Measurements from ENCODE around the gene LRFN2. TPM values are rescaled to one million over a fixed set of nuclear protein-coding genes. Genes with fewer than 3 reads are reported as not detected.

The LRFN2 gene
- total RNA-seq, 1 donor from 2014 or later: 0.35 TPM

- Mint-ChIP-seq H3K36me3 (ENCODE audit: low read depth) (peaks cover 8% of the 10 kb centered on the region), H3K27ac (no peak overlapping the region), H3K9me3 (peaks cover 22% of the 10 kb centered on the region), H3K4me1 (peaks cover 19% of the 10 kb centered on the region), H3K27me3 (no peaks in the 10 kb centered on the region), H3K4me3 (no peak overlapping the region)
- intact Hi-C loops (cut with micrococcal nuclease): no loop called here
- peak; percentile 49 for DNase-seq
Observed at GRCh38 chr6:40378071-40378724, 209.0 kb downstream of the LRFN2 start.

- H3K9me3 Mint-ChIP-seq: peaks cover 26% of the 10 kb centered on the region
- intact Hi-C loops (cut with micrococcal nuclease): no loop called here
- H3K27ac Mint-ChIP-seq: no peak overlapping the region
Observed at GRCh38 chr6:40377173-40377806, 209.9 kb downstream of the LRFN2 start.

GRCh38 chr6:40376113-40376650 is 211.0 kb downstream of the LRFN2 start:
- peaks cover 12% of the 10 kb centered on the region for H3K36me3 Mint-ChIP-seq (ENCODE audit: low read depth)
- peaks cover 26% of the 10 kb centered on the region for H3K4me1 Mint-ChIP-seq
- no peak overlapping the region for H3K4me3 Mint-ChIP-seq
- peaks cover 34% of the 10 kb centered on the region for H3K9me3 Mint-ChIP-seq
- H3K27ac Mint-ChIP-seq: no peak overlapping the region
- intact Hi-C loops (cut with micrococcal nuclease): no loop called here
- no peaks in the 10 kb centered on the region for H3K27me3 Mint-ChIP-seq
- no peak for DNase-seq

More at GRCh38 chr6:40377173-40377806, 209.9 kb downstream of the LRFN2 start:
- H3K36me3 Mint-ChIP-seq (ENCODE audit: low read depth): peaks cover 8% of the 10 kb centered on the region
- no peak overlapping the region for H3K4me3 Mint-ChIP-seq
- no peak for DNase-seq
- H3K27me3 Mint-ChIP-seq: no peaks in the 10 kb centered on the region
- H3K4me1 Mint-ChIP-seq: peaks cover 21% of the 10 kb centered on the region

GRCh38 chr6:40373267-40373666 is 213.9 kb downstream of the LRFN2 start:
- intact Hi-C loops (cut with micrococcal nuclease): no loop called here
- no peak for DNase-seq
- peaks cover 46% of the 10 kb centered on the region for H3K4me1 Mint-ChIP-seq
- H3K4me3 Mint-ChIP-seq: no peak overlapping the region
- no peak overlapping the region for H3K27ac Mint-ChIP-seq
- peaks cover 35% of the 10 kb centered on the region for H3K9me3 Mint-ChIP-seq
- H3K36me3 Mint-ChIP-seq (ENCODE audit: low read depth): peaks cover 16% of the 10 kb centered on the region
- H3K27me3 Mint-ChIP-seq: no peaks in the 10 kb centered on the region

- Mint-ChIP-seq H3K4me1 (peaks cover 42% of the 10 kb centered on the region), H3K36me3 (ENCODE audit: low read depth) (peaks cover 16% of the 10 kb centered on the region), H3K9me3 (peaks cover 30% of the 10 kb centered on the region), H3K4me3 (peak overlapping the region; percentile 73), H3K27ac (peak overlapping the region; percentile 89), H3K27me3 (no peaks in the 10 kb centered on the region)
- intact Hi-C loops (cut with micrococcal nuclease): loop anchor here (1.0 kb wide), 1 partner anchor 18 kb away; no protein-coding TSS in a partner anchor
- peak; percentile 53 for DNase-seq
Observed at GRCh38 chr6:40371621-40372020, 215.5 kb downstream of the LRFN2 start.

- Mint-ChIP-seq H3K4me1 (peaks cover 40% of the 10 kb centered on the region), H3K36me3 (ENCODE audit: low read depth) (peaks cover 16% of the 10 kb centered on the region), H3K4me3 (no peak overlapping the region), H3K27me3 (no peaks in the 10 kb centered on the region), H3K27ac (no peak overlapping the region), H3K9me3 (peaks cover 25% of the 10 kb centered on the region)
- intact Hi-C loops (cut with micrococcal nuclease): loop anchor here (1.0 kb wide), 1 partner anchor 18 kb away; no protein-coding TSS in a partner anchor
- DNase-seq: no peak
Observed at GRCh38 chr6:40371095-40371494, 216.1 kb downstream of the LRFN2 start.

GRCh38 chr6:40369891-40370290 is 217.3 kb downstream of the LRFN2 start:
- intact Hi-C loops (cut with micrococcal nuclease): no loop called here
- H3K36me3 Mint-ChIP-seq (ENCODE audit: low read depth): peaks cover 22% of the 10 kb centered on the region
- H3K9me3 Mint-ChIP-seq: peaks cover 26% of the 10 kb centered on the region
- peak overlapping the region; percentile 45 for H3K4me3 Mint-ChIP-seq
- no peaks in the 10 kb centered on the region for H3K27me3 Mint-ChIP-seq
- H3K4me1 Mint-ChIP-seq: peaks cover 35% of the 10 kb centered on the region
- DNase-seq: peak; percentile 58
- H3K27ac Mint-ChIP-seq: peak overlapping the region; percentile 50

- no peak overlapping the region for H3K27ac Mint-ChIP-seq
- H3K27me3 Mint-ChIP-seq: no peaks in the 10 kb centered on the region
- H3K36me3 Mint-ChIP-seq (ENCODE audit: low read depth): peaks cover 23% of the 10 kb centered on the region
- intact Hi-C loops (cut with micrococcal nuclease): no loop called here
- H3K9me3 Mint-ChIP-seq: peaks cover 27% of the 10 kb centered on the region
- no peak overlapping the region for H3K4me3 Mint-ChIP-seq
- no peak for DNase-seq
- H3K4me1 Mint-ChIP-seq: peaks cover 35% of the 10 kb centered on the region
Observed at GRCh38 chr6:40369042-40369441, 218.1 kb downstream of the LRFN2 start.

- Mint-ChIP-seq H3K9me3 (peaks cover 25% of the 10 kb centered on the region), H3K27me3 (peaks cover 24% of the 10 kb centered on the region), H3K27ac (no peak overlapping the region), H3K4me1 (peaks cover 1% of the 10 kb centered on the region), H3K4me3 (no peak overlapping the region), H3K36me3 (ENCODE audit: low read depth) (peaks cover 9% of the 10 kb centered on the region)
- intact Hi-C loops (cut with micrococcal nuclease): no loop called here
- no peak for DNase-seq
Observed at GRCh38 chr6:40362859-40363258, 224.3 kb downstream of the LRFN2 start.

- Mint-ChIP-seq H3K36me3 (ENCODE audit: low read depth) (no peaks in the 10 kb centered on the region), H3K4me3 (no peak overlapping the region), H3K27me3 (peaks cover 24% of the 10 kb centered on the region), H3K27ac (no peak overlapping the region), H3K9me3 (peaks cover 17% of the 10 kb centered on the region), H3K4me1 (peaks cover 9% of the 10 kb centered on the region)
- intact Hi-C loops (cut with micrococcal nuclease): no loop called here
- no peak for DNase-seq
Observed at GRCh38 chr6:40359808-40360207, 227.4 kb downstream of the LRFN2 start.

GRCh38 chr6:40358473-40359460 is 228.4 kb downstream of the LRFN2 start:
- no peaks in the 10 kb centered on the region for H3K36me3 Mint-ChIP-seq (ENCODE audit: low read depth)
- intact Hi-C loops (cut with micrococcal nuclease): no loop called here
- H3K4me3 Mint-ChIP-seq: no peak overlapping the region
- no peak for DNase-seq
- H3K9me3 Mint-ChIP-seq: peaks cover 17% of the 10 kb centered on the region
- no peak overlapping the region for H3K27ac Mint-ChIP-seq
- peaks cover 9% of the 10 kb centered on the region for H3K4me1 Mint-ChIP-seq
- H3K27me3 Mint-ChIP-seq: peaks cover 22% of the 10 kb centered on the region

GRCh38 chr6:40356242-40356910 is 230.8 kb downstream of the LRFN2 start:
- Mint-ChIP-seq H3K27ac (peak overlapping the region; percentile 44), H3K4me1 (peaks cover 9% of the 10 kb centered on the region), H3K9me3 (peaks cover 6% of the 10 kb centered on the region), H3K4me3 (no peak overlapping the region), H3K27me3 (peaks cover 7% of the 10 kb centered on the region), H3K36me3 (ENCODE audit: low read depth) (no peaks in the 10 kb centered on the region)
- peak; percentile 53 for DNase-seq
- intact Hi-C loops (cut with micrococcal nuclease): no loop called here

- H3K9me3 Mint-ChIP-seq: peaks cover 6% of the 10 kb centered on the region
- peak; percentile 48 for DNase-seq
- peaks cover 8% of the 10 kb centered on the region for H3K4me1 Mint-ChIP-seq
- H3K36me3 Mint-ChIP-seq (ENCODE audit: low read depth): no peaks in the 10 kb centered on the region
- H3K27me3 Mint-ChIP-seq: peaks cover 3% of the 10 kb centered on the region
- H3K27ac Mint-ChIP-seq: no peak overlapping the region
- no peak overlapping the region for H3K4me3 Mint-ChIP-seq
- intact Hi-C loops (cut with micrococcal nuclease): no loop called here
Observed at GRCh38 chr6:40355532-40355931, 231.6 kb downstream of the LRFN2 start.
